Measurements from ENCODE around the gene RASL12. TPM values are rescaled to one million over a fixed set of nuclear protein-coding genes. Genes with fewer than 3 reads are reported as not detected.

RASL12 gene
- total and polyA plus RNA-seq, 11 donors: 8.3 to 35.0 (median 13.3) TPM

- TF ChIP-seq POLR2A (IDR thresholded peaks at IDR 0.05): no peak
- no peak for TF ChIP-seq CTCF (IDR thresholded peaks at IDR 0.05)
- intact Hi-C loops (cut with DNase I): no loop called here
Measured at GRCh38 chr15:65099336-65099735, 31.5 kb upstream of the RASL12 start.

GRCh38 chr15:65097651-65098263 lies 30.0 kb upstream of the RASL12 start:
- no peaks in the 10 kb centered on the region for H3K9me3 ChIP-seq
- intact Hi-C loops (cut with DNase I): no loop called here
- H3K4me3 ChIP-seq: no peak overlapping the region
- H3K4me1 ChIP-seq: peaks cover 0 to 13% (median 6%) of the 10 kb centered on the region in 12 donors
- H3K27ac ChIP-seq: no peak overlapping the region
- WGBS, 4 donors: 96 to 98% (median 97%) methylated on average over 7 of the region's 7 CpGs
- no peak for ATAC-seq
- peaks cover 0 to 56% (median 40%) of the 10 kb centered on the region in 9 donors for H3K36me3 ChIP-seq
- H3K27me3 ChIP-seq: no peaks in the 10 kb centered on the region
- no peak for DNase-seq
- no peak for TF ChIP-seq POLR2A (IDR thresholded peaks at IDR 0.05)
- no peak for TF ChIP-seq CTCF (IDR thresholded peaks at IDR 0.05)

More at GRCh38 chr15:65099336-65099735, 31.5 kb upstream of the RASL12 start:
- peaks cover 0 to 64% (median 40%) of the 10 kb centered on the region in 9 donors for H3K36me3 ChIP-seq
- DNase-seq (no peak), ATAC-seq (no peak)
- peaks cover 0 to 10% (median 4%) of the 10 kb centered on the region in 12 donors for H3K4me1 ChIP-seq
- H3K27me3 ChIP-seq: no peaks in the 10 kb centered on the region
- H3K9me3 ChIP-seq: no peaks in the 10 kb centered on the region
- WGBS, 4 donors: 95 to 100% (median 99%) methylated on average over 5 of the region's 5 CpGs
- no peak overlapping the region for H3K27ac ChIP-seq
- no peak overlapping the region for H3K4me3 ChIP-seq

GRCh38 chr15:65096481-65097385 lies 28.9 kb upstream of the RASL12 start:
- peaks cover 0 to 48% (median 32%) of the 10 kb centered on the region in 9 donors for H3K36me3 ChIP-seq
- WGBS, 4 donors: 91 to 96% (median 93%) methylated on average over 6 of the region's 6 CpGs
- H3K27me3 ChIP-seq: no peaks in the 10 kb centered on the region
- intact Hi-C loops (cut with DNase I): no loop called here
- no peaks in the 10 kb centered on the region for H3K9me3 ChIP-seq
- no peak for ATAC-seq
- no peak for DNase-seq
- TF ChIP-seq CTCF (IDR thresholded peaks at IDR 0.05) (no peak), POLR2A (IDR thresholded peaks at IDR 0.05) (no peak)
- H3K27ac ChIP-seq: peak overlapping the region in 1 of 12 donors; percentile 8
- H3K4me3 ChIP-seq: no peak overlapping the region
- peaks cover 0 to 22% (median 6%) of the 10 kb centered on the region in 12 donors for H3K4me1 ChIP-seq

- Histone ChIP-seq H3K36me3 (peaks cover 0 to 43% (median 28%) of the 10 kb centered on the region in 9 donors), H3K27ac (peak overlapping the region in 1 of 12 donors; percentile 71), H3K27me3 (no peaks in the 10 kb centered on the region), H3K4me1 (peaks cover 0 to 23% (median 5%) of the 10 kb centered on the region in 12 donors), H3K9me3 (no peaks in the 10 kb centered on the region), H3K4me3 (no peak overlapping the region)
- TF ChIP-seq POLR2A (IDR thresholded peaks at IDR 0.05) (no peak), CTCF (IDR thresholded peaks at IDR 0.05) (no peak)
- 87 to 93% (median 88%) methylated on average over 3 to 6 of the region's 6 CpGs for WGBS, 4 donors
- intact Hi-C loops (cut with DNase I): no loop called here
- no peak for DNase-seq
- ATAC-seq: no peak
Measured at GRCh38 chr15:65095747-65096104, 27.9 kb upstream of the RASL12 start.
